Glutamatergic neuron (in vitro differentiated cells): ENCODE results near the gene ZG16B. TPM values are rescaled to one million over a fixed set of nuclear protein-coding genes. Genes with fewer than 3 reads are reported as not detected.

ENCODE experiments used
- DNase-seq: peaks from one replicate; pipeline ENCODE4 v3.0.0; 2022
- H3K27ac Mint-ChIP-seq: one replicate; pipeline ENCODE4 v1.8.0; 2020; ENCODE audit warnings: mild to moderate bottlenecking, mixed read lengths, inconsistent platforms; ENCODE audit not compliant: unreplicated experiment
- H3K27me3 Mint-ChIP-seq: one replicate; pipeline ENCODE4 v1.8.0; 2020; ENCODE audit warnings: mild to moderate bottlenecking, moderate library complexity, mixed read lengths, inconsistent platforms; ENCODE audit not compliant: unreplicated experiment
- H3K36me3 Mint-ChIP-seq: one replicate; pipeline ENCODE4 v1.8.0; 2020; ENCODE audit warnings: mild to moderate bottlenecking, mixed read lengths, inconsistent platforms; ENCODE audit not compliant: unreplicated experiment
- H3K4me1 Mint-ChIP-seq: one replicate; pipeline ENCODE4 v1.8.0; 2020; ENCODE audit warnings: mild to moderate bottlenecking, low read depth, mixed read lengths, inconsistent platforms; ENCODE audit not compliant: unreplicated experiment
- H3K4me3 Mint-ChIP-seq: one replicate; pipeline ENCODE4 v1.8.0; 2020; ENCODE audit warnings: mild to moderate bottlenecking, mixed read lengths, inconsistent platforms; ENCODE audit not compliant: unreplicated experiment
- H3K9me3 Mint-ChIP-seq: one replicate; pipeline ENCODE4 v1.8.0; 2020; ENCODE audit warnings: mild to moderate bottlenecking, moderate library complexity, mixed read lengths, inconsistent platforms; ENCODE audit not compliant: unreplicated experiment
- total RNA-seq: library from RNA; stranded (reverse); fragmentation: NEBNext Ultra II Directional; extraction: Animal tissue kit (Norgen Biotek cat#: 25700); gene quantifications from one replicate; pipeline ENCODE4 v1.2.1, GENCODE V29; 2021; ENCODE audit not compliant: unreplicated experiment
- TF ChIP-seq, protein P1 (sequence below): fragments of 200-600 bp; sonication (generic); IDR thresholded peaks from one replicate; pipeline ENCODE4 v1.5.0; 2021; ENCODE audit not compliant: partially characterized antibody, unreplicated experiment

ZG16B gene
- total RNA-seq, 1 donor from 2014 or later: not detected

GRCh38 chr16:2808181-2808580 lies 21.9 kb upstream of the ZG16B start:
- Mint-ChIP-seq H3K27ac (no peak overlapping the region), H3K4me3 (no peak overlapping the region)
- DNase-seq: no peak

DNA sequence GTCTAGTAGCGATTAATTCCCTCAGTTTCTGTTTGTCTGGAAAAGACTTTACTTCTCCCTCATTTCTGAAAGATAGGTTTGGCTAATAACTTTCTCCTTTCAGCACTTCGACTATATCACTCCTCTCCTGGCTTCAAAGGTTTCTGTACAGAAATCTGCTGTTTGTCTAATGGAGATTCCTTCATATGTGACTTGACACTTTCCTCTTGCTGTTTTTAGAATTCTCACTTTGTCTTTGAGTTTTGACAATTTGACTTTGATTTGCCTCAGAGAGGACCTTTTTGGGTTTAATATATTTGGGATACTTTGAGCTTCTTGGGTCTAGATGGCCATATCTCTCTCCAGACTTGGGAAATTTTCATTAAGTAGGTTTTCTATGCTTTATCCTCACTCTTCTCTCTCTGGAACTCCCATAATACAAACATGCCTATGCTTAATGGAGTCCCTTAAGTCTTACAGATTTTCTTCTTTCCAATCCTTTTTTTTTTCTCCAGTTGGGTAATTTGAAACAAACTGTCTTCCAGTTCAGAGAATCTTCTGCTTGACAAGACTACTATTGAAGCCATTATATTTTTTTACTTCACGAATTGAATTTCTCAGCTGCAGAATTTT lies 20.8 kb upstream of the ZG16B start:
- TF ChIP-seq, protein P1, sequence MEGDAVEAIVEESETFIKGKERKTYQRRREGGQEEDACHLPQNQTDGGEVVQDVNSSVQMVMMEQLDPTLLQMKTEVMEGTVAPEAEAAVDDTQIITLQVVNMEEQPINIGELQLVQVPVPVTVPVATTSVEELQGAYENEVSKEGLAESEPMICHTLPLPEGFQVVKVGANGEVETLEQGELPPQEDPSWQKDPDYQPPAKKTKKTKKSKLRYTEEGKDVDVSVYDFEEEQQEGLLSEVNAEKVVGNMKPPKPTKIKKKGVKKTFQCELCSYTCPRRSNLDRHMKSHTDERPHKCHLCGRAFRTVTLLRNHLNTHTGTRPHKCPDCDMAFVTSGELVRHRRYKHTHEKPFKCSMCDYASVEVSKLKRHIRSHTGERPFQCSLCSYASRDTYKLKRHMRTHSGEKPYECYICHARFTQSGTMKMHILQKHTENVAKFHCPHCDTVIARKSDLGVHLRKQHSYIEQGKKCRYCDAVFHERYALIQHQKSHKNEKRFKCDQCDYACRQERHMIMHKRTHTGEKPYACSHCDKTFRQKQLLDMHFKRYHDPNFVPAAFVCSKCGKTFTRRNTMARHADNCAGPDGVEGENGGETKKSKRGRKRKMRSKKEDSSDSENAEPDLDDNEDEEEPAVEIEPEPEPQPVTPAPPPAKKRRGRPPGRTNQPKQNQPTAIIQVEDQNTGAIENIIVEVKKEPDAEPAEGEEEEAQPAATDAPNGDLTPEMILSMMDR: no peak
- no peak for DNase-seq
- Mint-ChIP-seq H3K27ac (no peak overlapping the region), H3K4me3 (no peak overlapping the region), H3K36me3 (peaks cover 12% of the 10 kb centered on the region), H3K4me1 (no peaks in the 10 kb centered on the region), H3K9me3 (peaks cover 11% of the 10 kb centered on the region), H3K27me3 (peaks cover 5% of the 10 kb centered on the region)

More at GRCh38 chr16:2808181-2808580, 21.9 kb upstream of the ZG16B start:
- H3K36me3 Mint-ChIP-seq: peaks cover 14% of the 10 kb centered on the region
- TF ChIP-seq, protein P1: no peak
- H3K27me3 Mint-ChIP-seq: peaks cover 6% of the 10 kb centered on the region
- H3K4me1 Mint-ChIP-seq: no peaks in the 10 kb centered on the region
- H3K9me3 Mint-ChIP-seq: peaks cover 11% of the 10 kb centered on the region

DNA sequence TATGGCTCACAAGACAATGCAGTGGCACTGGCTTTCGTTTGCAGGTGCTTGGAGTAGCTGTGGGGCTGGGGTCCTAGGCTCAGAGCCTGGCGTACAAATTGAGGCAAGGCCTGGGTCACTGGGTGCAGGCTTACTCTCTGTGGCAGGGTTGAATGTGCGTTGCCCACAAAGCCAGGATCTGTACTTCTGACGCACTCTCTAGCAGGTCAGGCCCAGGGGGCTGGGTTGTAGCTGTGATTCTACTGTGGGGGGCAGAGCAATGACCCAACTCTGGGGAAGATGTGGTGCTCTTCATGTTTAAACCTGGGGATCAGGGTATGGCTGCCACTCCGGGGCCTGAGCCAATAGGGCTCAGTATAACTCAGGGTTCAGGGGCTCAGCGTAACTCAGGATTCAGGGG lies 19.5 kb upstream of the ZG16B start:
- H3K36me3 Mint-ChIP-seq: peaks cover 6% of the 10 kb centered on the region
- no peak overlapping the region for H3K4me3 Mint-ChIP-seq
- no peak overlapping the region for H3K27ac Mint-ChIP-seq
- H3K27me3 Mint-ChIP-seq: peaks cover 5% of the 10 kb centered on the region
- DNase-seq: no peak
- no peaks in the 10 kb centered on the region for H3K4me1 Mint-ChIP-seq
- H3K9me3 Mint-ChIP-seq: peaks cover 10% of the 10 kb centered on the region
- TF ChIP-seq, protein P1: no peak

DNA sequence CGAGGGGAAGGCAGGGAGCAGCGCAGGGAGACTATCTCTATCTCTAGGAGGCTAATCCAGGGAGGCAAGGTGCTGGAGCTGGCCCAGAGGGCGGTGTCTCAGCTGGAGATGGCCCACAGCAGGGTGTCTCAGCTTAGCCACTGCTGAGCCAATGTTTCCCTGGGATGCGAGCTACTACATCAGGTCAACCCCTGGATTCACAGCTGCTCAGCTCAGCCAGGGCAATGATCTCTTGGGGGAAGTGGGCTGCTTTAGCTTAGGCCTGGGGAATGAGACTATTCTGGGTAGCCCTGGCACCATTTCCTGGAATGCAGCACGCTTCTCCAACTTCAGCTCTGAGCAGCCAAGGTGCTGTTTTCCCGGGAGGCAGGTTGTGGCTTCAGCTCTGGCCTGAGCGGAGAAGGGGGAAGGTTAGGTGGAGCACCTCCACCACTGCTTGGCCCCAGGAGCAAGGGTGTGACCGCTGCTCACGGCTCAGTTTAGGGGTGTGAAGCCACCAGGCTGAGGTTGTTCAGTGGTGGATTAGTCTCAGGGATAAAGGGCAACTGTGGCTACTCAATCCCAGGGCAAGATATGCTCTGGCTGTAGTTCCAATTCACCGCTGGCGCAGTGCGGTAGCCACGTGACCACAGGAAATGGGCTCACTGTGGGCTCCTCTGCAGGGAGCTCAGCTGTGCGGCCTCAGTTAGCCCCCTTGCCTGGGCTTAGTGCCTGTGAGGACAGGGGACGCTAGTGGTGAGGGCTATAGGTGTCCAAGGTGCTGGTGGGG lies 18.2 kb upstream of the ZG16B start:
- H3K27ac Mint-ChIP-seq: no peak overlapping the region
- peaks cover 6% of the 10 kb centered on the region for H3K36me3 Mint-ChIP-seq
- TF ChIP-seq, protein P1: no peak
- H3K4me3 Mint-ChIP-seq: no peak overlapping the region
- H3K4me1 Mint-ChIP-seq: no peaks in the 10 kb centered on the region
- H3K27me3 Mint-ChIP-seq: peaks cover 5% of the 10 kb centered on the region
- H3K9me3 Mint-ChIP-seq: peaks cover 10% of the 10 kb centered on the region
- DNase-seq: no peak

DNA sequence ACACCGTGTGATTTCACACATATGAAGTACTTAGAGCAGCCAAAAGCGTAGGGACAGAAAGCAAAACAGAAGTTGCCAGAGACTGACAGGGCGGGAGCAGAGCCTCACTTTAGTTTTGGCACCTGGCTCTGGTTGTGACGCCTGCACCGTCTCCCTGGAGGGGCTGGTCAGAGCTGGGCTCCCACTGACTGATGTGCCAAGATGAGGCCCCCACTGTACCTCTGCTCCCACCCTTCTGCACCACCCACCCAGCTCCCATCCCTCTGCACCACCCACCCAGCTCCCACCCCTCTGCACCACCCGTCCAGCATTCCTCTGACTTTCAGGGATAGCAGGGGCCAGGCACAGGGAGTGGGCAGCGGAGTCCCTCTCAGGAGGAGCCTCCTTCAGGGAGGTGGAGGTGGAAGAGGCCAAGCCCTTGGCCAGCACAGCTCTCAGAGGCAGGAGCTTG lies 16.3 kb upstream of the ZG16B start:
- peaks cover 3% of the 10 kb centered on the region for H3K4me1 Mint-ChIP-seq
- H3K36me3 Mint-ChIP-seq: peaks cover 6% of the 10 kb centered on the region
- H3K9me3 Mint-ChIP-seq: peaks cover 9% of the 10 kb centered on the region
- no peak overlapping the region for H3K27ac Mint-ChIP-seq
- no peak overlapping the region for H3K4me3 Mint-ChIP-seq
- DNase-seq: no peak
- peaks cover 5% of the 10 kb centered on the region for H3K27me3 Mint-ChIP-seq
- TF ChIP-seq, protein P1: no peak
